Keratinocyte (primary cell): ENCODE data around the gene EPHA6. TPM values are rescaled to one million over a fixed set of nuclear protein-coding genes. Genes with fewer than 3 reads are reported as not detected.

Source experiments
- DNase-seq: peaks from one replicate; pipeline ENCODE4 v3.0.0-alpha.2; 2011; ENCODE audit warnings: low read depth, missing footprints, low spot score
- FAIRE-seq: peaks from 2 replicates; lab custom pipeline; 2011; peaks lifted over from hg19 to GRCh38; lab: Jason Lieb, UNC
- H2AFZ ChIP-seq: 2 replicates; pipeline ENCODE4 v1.6.0; 2012; ENCODE audit warnings: low read length, control low read depth, inconsistent platforms; ENCODE audit not compliant: control insufficient read depth
- H3K27ac ChIP-seq: 2 replicates; pipeline ENCODE4 v1.5.1; 2011; ENCODE audit warnings: low read length; ENCODE audit not compliant: control insufficient read depth, insufficient read depth
- H3K27me3 ChIP-seq: 3 replicates; pipeline ENCODE4 v1.6.0; 2011; ENCODE audit warnings: low read length; ENCODE audit not compliant: control insufficient read depth, insufficient read depth; ENCODE audit errors: extremely low read depth
- H3K36me3 ChIP-seq, 2 experiments: 2 replicates in 1 of 2; 3 replicates in 1 of 2; pipeline ENCODE4 v1.5.1; 2011; ENCODE audit warnings: low read length in 2 of 2, mild to moderate bottlenecking in 1 of 2; ENCODE audit not compliant: control insufficient read depth in 2 of 2, insufficient read depth in 2 of 2; ENCODE audit errors: extremely low read depth in 1 of 2
- H3K4me1 ChIP-seq: 3 replicates; pipeline ENCODE4 v1.5.1; 2011; ENCODE audit warnings: low read length; ENCODE audit not compliant: control insufficient read depth, insufficient read depth; ENCODE audit errors: extremely low read depth
- H3K4me2 ChIP-seq: 3 replicates; pipeline ENCODE4 v1.6.0; 2011; ENCODE audit warnings: low read depth, low read length; ENCODE audit not compliant: control insufficient read depth, insufficient read depth; ENCODE audit errors: extremely low read depth
- H3K4me3 ChIP-seq, 3 experiments: fragments of 200-600 bp in 1 of 3; sonication (generic) in 1 of 3; 2 replicates in 2 of 3; 3 replicates in 1 of 3; pipeline ENCODE4 v1.5.1; 2011 to 2016; ENCODE audit warnings: low read length in 3 of 3, mild to moderate bottlenecking in 3 of 3, control low read depth in 2 of 3, inconsistent platforms in 1 of 3, low read depth in 1 of 3, mixed read lengths in 1 of 3, mixed run types in 1 of 3, moderate library complexity in 1 of 3; ENCODE audit not compliant: control insufficient read depth in 2 of 3, insufficient read depth in 2 of 3; ENCODE audit errors: extremely low read depth in 1 of 3
- H3K79me2 ChIP-seq: 2 replicates; pipeline ENCODE4 v1.6.0; 2012; ENCODE audit warnings: low read length; ENCODE audit not compliant: control insufficient read depth, insufficient read depth
- H3K9ac ChIP-seq: 3 replicates; pipeline ENCODE4 v1.6.0; 2011; ENCODE audit warnings: low read length; ENCODE audit not compliant: control insufficient read depth, insufficient read depth; ENCODE audit errors: extremely low read depth
- H3K9me1 ChIP-seq: 3 replicates; pipeline ENCODE4 v1.6.0; 2011; ENCODE audit warnings: low read length; ENCODE audit not compliant: control insufficient read depth, insufficient read depth; ENCODE audit errors: extremely low read depth
- H3K9me3 ChIP-seq: 2 replicates; pipeline ENCODE4 v1.5.1; 2012; ENCODE audit warnings: low read depth, low read length; ENCODE audit not compliant: control insufficient read depth
- H4K20me1 ChIP-seq: 3 replicates; pipeline ENCODE4 v1.6.0; 2011; ENCODE audit warnings: low read length; ENCODE audit not compliant: control insufficient read depth, insufficient read depth; ENCODE audit errors: extremely low read depth
- EZH2 ChIP-seq: IDR thresholded peaks from one replicate; pipeline ENCODE4 v1.6.1; 2012; ENCODE audit warnings: inconsistent platforms, mild to moderate bottlenecking, low read length, moderate library complexity
- dilution Hi-C: fragments of 300-500 bp; cut with MboI; formaldehyde crosslinking; loops from one replicate; pipeline ENCODE4 v1.7.0; 2020; ENCODE audit warnings: low sequenced_read_pairs; ENCODE audit not compliant: extremely low pct_ligation_motif_present
- polyA plus RNA-seq, 5 experiments: library from polyadenylated mRNA; depleted of rRNA in 3 of 5; stranded (reverse) in 3 of 5; stranded (forward) in 1 of 5; unstranded in 1 of 5; fragments of >200 nt; gene quantifications; 1 replicate in 1 of 5; 2 replicates in 3 of 5; 3 replicates in 1 of 5; pipeline versions ENCODE4 v1.2.1 to v1.2.3, GENCODE V29; 2011 to 2012; ENCODE audit warnings: missing spikeins in 2 of 5, low read depth in 1 of 5, low replicate concordance in 1 of 5
- TF ChIP-seq, protein P1 (sequence below), 3 experiments: IDR thresholded peaks in 1 of 3; conservative IDR thresholded peaks in 1 of 3; optimal IDR thresholded peaks in 1 of 3; 2 replicates in 2 of 3; 3 replicates in 1 of 3; pipeline versions ENCODE3 to v1.5.1; 2011; ENCODE audit warnings: low read length in 3 of 3, mild to moderate bottlenecking in 3 of 3, moderate library complexity in 2 of 3, control low read depth in 1 of 3, inconsistent platforms in 1 of 3; ENCODE audit not compliant: insufficient read depth in 2 of 3; ENCODE audit errors: extremely low read depth in 1 of 3

Gene EPHA6
- polyA plus RNA-seq, 1 donor (not counting 4 experiments of a cell fraction or from before 2014, with no cell fraction given) = not detected

DNA sequence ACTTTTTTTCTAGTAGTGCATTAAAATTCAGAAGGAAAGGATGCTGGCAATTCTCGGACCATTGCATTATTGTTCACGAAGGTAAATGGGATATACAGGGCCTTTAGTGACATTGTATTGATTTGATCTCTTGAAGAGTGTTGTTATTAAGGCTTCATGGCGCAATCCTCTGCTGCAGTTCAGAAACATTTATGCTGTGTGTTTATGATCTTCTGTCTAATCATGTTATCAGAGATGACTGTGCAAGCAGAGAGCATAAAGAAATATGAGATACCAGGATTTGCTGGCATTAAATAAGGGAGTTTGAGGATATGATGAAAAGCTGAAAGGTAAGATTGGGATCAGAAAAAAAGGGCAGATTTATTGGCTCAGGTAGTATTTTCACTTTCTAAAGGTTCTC is 180.6 kb downstream of the EPHA6 start:
- no peaks in the 10 kb centered on the region for H3K9me1 ChIP-seq
- H3K27ac ChIP-seq = no peak overlapping the region
- H3K9me3 ChIP-seq = no peaks in the 10 kb centered on the region
- H3K4me3 ChIP-seq = no peak overlapping the region
- no peaks in the 10 kb centered on the region for H3K27me3 ChIP-seq
- no peak overlapping the region for H3K4me2 ChIP-seq
- H3K36me3 ChIP-seq = no peaks in the 10 kb centered on the region
- H4K20me1 ChIP-seq = no peaks in the 10 kb centered on the region
- H3K79me2 ChIP-seq = no peaks in the 10 kb centered on the region
- peak overlapping the region; percentile 13 for H2AFZ ChIP-seq
- no peaks in the 10 kb centered on the region for H3K4me1 ChIP-seq
- TF ChIP-seq, protein P1, sequence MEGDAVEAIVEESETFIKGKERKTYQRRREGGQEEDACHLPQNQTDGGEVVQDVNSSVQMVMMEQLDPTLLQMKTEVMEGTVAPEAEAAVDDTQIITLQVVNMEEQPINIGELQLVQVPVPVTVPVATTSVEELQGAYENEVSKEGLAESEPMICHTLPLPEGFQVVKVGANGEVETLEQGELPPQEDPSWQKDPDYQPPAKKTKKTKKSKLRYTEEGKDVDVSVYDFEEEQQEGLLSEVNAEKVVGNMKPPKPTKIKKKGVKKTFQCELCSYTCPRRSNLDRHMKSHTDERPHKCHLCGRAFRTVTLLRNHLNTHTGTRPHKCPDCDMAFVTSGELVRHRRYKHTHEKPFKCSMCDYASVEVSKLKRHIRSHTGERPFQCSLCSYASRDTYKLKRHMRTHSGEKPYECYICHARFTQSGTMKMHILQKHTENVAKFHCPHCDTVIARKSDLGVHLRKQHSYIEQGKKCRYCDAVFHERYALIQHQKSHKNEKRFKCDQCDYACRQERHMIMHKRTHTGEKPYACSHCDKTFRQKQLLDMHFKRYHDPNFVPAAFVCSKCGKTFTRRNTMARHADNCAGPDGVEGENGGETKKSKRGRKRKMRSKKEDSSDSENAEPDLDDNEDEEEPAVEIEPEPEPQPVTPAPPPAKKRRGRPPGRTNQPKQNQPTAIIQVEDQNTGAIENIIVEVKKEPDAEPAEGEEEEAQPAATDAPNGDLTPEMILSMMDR (optimal IDR thresholded peaks at IDR 0.05 in 1 of 3, IDR thresholded peaks at IDR 0.05 in 1 of 3, conservative IDR thresholded peaks at IDR 0.05 in 1 of 3; ENCODE audit: extremely low read depth in 1 of 3, insufficient read depth in 2 of 3, low read length in 3 of 3) = no peak
- TF ChIP-seq EZH2 = no peak
- no peak overlapping the region for H3K9ac ChIP-seq
- FAIRE-seq (no peak), DNase-seq (no peak)
- dilution Hi-C loops = no loop called here

DNA sequence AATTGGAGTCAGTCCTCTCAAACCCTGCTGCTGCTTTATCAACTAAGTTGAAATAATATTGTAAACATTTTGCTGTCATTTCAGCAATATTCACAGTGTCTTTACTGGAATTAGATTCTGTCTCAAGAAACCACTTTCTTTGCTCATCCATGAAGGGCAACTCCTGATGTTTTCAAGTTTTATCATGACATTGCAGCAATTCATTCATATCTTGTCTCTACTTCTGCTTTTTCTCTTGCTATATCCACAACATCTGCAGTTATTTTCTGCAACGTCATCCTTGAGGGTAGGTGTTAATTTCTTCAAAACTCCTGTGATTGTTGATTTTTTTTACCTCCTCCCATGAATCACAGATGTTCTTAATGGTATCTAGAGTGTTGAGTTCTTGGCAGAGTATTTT is 181.6 kb downstream of the EPHA6 start:
- no peak for TF ChIP-seq EZH2
- TF ChIP-seq, protein P1 (optimal IDR thresholded peaks at IDR 0.05 in 1 of 3, IDR thresholded peaks at IDR 0.05 in 1 of 3, conservative IDR thresholded peaks at IDR 0.05 in 1 of 3; ENCODE audit: extremely low read depth in 1 of 3, insufficient read depth in 2 of 3, low read length in 3 of 3) = no peak
- H3K4me1 ChIP-seq = no peaks in the 10 kb centered on the region
- H3K4me2 ChIP-seq = no peak overlapping the region
- H3K9ac ChIP-seq = no peak overlapping the region
- FAIRE-seq (no peak), DNase-seq (no peak)
- H2AFZ ChIP-seq = no peak overlapping the region
- no peaks in the 10 kb centered on the region for H3K9me1 ChIP-seq
- H4K20me1 ChIP-seq = no peaks in the 10 kb centered on the region
- H3K27me3 ChIP-seq = no peaks in the 10 kb centered on the region
- no peak overlapping the region for H3K27ac ChIP-seq
- no peak overlapping the region for H3K4me3 ChIP-seq
- dilution Hi-C loops = no loop called here
- H3K79me2 ChIP-seq = no peaks in the 10 kb centered on the region
- H3K36me3 ChIP-seq = no peaks in the 10 kb centered on the region
- no peaks in the 10 kb centered on the region for H3K9me3 ChIP-seq
